ENCODE measurements around the gene ACTR3. TPM values are rescaled to one million over a fixed set of nuclear protein-coding genes. Genes with fewer than 3 reads are reported as not detected.

The ACTR3 gene
- total and polyA plus RNA-seq, 2 donors from 2014 or later, result 69.3 to 265 TPM

DNA sequence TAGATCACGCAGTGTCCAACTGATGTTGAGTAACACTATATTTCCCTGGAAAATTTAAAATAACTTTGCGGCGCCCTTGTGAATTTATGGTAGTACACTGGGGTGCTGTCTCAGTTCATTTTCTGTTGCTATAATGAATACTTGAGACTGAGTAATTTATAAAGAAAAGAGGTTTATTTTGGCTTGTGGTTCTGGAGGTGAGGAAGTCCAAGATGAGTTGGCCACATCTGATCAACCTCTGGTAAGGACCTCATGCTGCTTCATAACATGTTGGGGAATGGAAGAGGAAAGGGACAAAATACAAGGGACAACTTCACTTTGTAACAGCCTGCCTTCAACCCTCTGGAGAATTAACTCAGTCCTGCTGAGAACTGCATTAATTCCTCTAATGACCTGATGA, 36.4 kb downstream of the ACTR3 start:
- DNase-seq (no peak), FAIRE-seq (no peak)
- H3K4me1 ChIP-seq (ENCODE audit: control insufficient read depth in 2 of 3, insufficient read depth in 2 of 3, low read depth in 1 of 3, low read length in 3 of 3), result no peaks in the 10 kb centered on the region
- H3K27me3 ChIP-seq (ENCODE audit: control insufficient read depth, insufficient read depth, low read length), result no peaks in the 10 kb centered on the region
- H3K4me3 ChIP-seq (ENCODE audit: low read length in 3 of 3), result no peak overlapping the region
- no peak overlapping the region for H3K9ac ChIP-seq (ENCODE audit: low read length in 3 of 3)
- TF ChIP-seq, protein P1, sequence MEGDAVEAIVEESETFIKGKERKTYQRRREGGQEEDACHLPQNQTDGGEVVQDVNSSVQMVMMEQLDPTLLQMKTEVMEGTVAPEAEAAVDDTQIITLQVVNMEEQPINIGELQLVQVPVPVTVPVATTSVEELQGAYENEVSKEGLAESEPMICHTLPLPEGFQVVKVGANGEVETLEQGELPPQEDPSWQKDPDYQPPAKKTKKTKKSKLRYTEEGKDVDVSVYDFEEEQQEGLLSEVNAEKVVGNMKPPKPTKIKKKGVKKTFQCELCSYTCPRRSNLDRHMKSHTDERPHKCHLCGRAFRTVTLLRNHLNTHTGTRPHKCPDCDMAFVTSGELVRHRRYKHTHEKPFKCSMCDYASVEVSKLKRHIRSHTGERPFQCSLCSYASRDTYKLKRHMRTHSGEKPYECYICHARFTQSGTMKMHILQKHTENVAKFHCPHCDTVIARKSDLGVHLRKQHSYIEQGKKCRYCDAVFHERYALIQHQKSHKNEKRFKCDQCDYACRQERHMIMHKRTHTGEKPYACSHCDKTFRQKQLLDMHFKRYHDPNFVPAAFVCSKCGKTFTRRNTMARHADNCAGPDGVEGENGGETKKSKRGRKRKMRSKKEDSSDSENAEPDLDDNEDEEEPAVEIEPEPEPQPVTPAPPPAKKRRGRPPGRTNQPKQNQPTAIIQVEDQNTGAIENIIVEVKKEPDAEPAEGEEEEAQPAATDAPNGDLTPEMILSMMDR (IDR thresholded peaks at IDR 0.05; ENCODE audit: borderline replicate concordance, extremely low read depth, insufficient read depth), result no peak
- H3K27ac ChIP-seq (ENCODE audit: low read depth in 2 of 2, low read length in 2 of 2), result no peak overlapping the region
- peaks cover 0 to 15% (median 5%) of the 10 kb centered on the region in 3 donors for H3K36me3 ChIP-seq (ENCODE audit: control insufficient read depth in 2 of 3, insufficient read depth in 3 of 3, low read length in 3 of 3)
- no peaks in the 10 kb centered on the region for H3K9me3 ChIP-seq (ENCODE audit: control insufficient read depth in 2 of 3, insufficient read depth in 1 of 3, low read length in 3 of 3)
- intact Hi-C loops (cut with DNase I), result no loop called here

DNA sequence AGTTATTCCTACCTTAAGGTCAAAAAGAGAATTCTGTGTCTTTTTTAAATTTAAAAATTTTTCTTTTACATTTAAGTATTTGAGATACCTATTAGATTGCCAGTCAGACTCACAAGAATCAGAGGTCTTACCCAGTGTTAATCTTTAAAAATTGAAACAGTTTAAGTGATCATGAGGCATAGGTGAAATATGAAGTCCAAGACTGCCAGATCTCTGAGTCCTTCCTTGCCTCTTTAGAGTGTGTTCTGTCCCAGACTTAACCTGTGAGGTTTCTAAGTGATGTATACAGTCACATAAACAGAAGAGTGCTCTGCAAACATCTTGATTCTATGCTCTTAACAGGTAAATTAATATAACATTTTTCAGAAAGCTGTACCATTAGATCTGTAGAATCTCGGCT, 40.6 kb downstream of the ACTR3 start:
- no peak for DNase-seq
- intact Hi-C loops (cut with DNase I), result no loop called here
- TF ChIP-seq, protein P1 (IDR thresholded peaks at IDR 0.05; ENCODE audit: borderline replicate concordance, extremely low read depth, insufficient read depth), result no peak
- Histone ChIP-seq H3K27ac (ENCODE audit: low read depth in 2 of 2, low read length in 2 of 2) (no peak overlapping the region), H3K9ac (ENCODE audit: low read length in 3 of 3) (no peak overlapping the region), H3K4me1 (ENCODE audit: control insufficient read depth in 2 of 3, insufficient read depth in 2 of 3, low read depth in 1 of 3, low read length in 3 of 3) (no peaks in the 10 kb centered on the region), H3K36me3 (ENCODE audit: control insufficient read depth in 2 of 3, insufficient read depth in 3 of 3, low read length in 3 of 3) (peaks cover 2 to 11% (median 10%) of the 10 kb centered on the region in 3 donors), H3K9me3 (ENCODE audit: control insufficient read depth in 2 of 3, insufficient read depth in 1 of 3, low read length in 3 of 3) (no peaks in the 10 kb centered on the region), H3K27me3 (ENCODE audit: control insufficient read depth, insufficient read depth, low read length) (no peaks in the 10 kb centered on the region), H3K4me3 (ENCODE audit: low read length in 3 of 3) (no peak overlapping the region)
- peak; percentile 33 for FAIRE-seq

DNA sequence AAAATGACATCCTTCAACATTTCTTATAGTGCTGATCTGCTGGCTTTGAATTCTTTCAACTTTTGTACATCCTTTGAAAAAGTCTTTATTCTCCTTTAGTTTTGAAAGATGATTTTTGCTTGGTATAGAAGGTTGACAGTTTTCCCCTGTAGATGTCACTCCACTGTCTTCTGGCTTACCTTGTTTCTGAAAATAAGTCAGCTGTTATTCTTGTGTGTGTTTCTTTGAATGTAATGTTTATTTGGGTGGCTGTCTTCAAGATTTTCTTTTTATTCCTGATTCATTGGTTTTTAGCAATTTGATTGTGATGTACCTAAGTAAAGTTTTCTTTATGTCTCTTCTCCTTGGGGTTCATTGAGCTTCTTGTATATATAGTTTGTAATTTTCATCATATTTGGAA, 47.6 kb downstream of the ACTR3 start:
- FAIRE-seq, result no peak
- intact Hi-C loops (cut with DNase I), result no loop called here
- H3K36me3 ChIP-seq (ENCODE audit: control insufficient read depth in 2 of 3, insufficient read depth in 3 of 3, low read length in 3 of 3), result peaks cover 6 to 15% (median 11%) of the 10 kb centered on the region in 3 donors

More for the DNA sequence above, 47.6 kb downstream of the ACTR3 start:
- H3K9me3 ChIP-seq (ENCODE audit: control insufficient read depth in 2 of 3, insufficient read depth in 1 of 3, low read length in 3 of 3), result peaks cover 0 to 11% (median 0%) of the 10 kb centered on the region in 3 donors
- TF ChIP-seq, protein P1 (IDR thresholded peaks at IDR 0.05; ENCODE audit: borderline replicate concordance, extremely low read depth, insufficient read depth), result no peak
- no peak overlapping the region for H3K4me3 ChIP-seq (ENCODE audit: low read length in 3 of 3)
- no peaks in the 10 kb centered on the region for H3K27me3 ChIP-seq (ENCODE audit: control insufficient read depth, insufficient read depth, low read length)
- DNase-seq, result peak in 1 of 5 donors; percentile 1
- H3K27ac ChIP-seq (ENCODE audit: low read depth in 2 of 2, low read length in 2 of 2), result no peak overlapping the region
- H3K9ac ChIP-seq (ENCODE audit: low read length in 3 of 3), result no peak overlapping the region
- H3K4me1 ChIP-seq (ENCODE audit: control insufficient read depth in 2 of 3, insufficient read depth in 2 of 3, low read depth in 1 of 3, low read length in 3 of 3), result no peaks in the 10 kb centered on the region
